ENCODE data around the gene ADD2.

Gene ADD2

GRCh38 chr2:70633508-70633907 lies 134.5 kb downstream of the ADD2 start:
- H3K27me3 ChIP-seq (ENCODE audit: insufficient read depth, low read depth, severe bottlenecking): peaks cover 11% of the 10 kb centered on the region
- peaks cover 10% of the 10 kb centered on the region for H3K9me3 ChIP-seq (ENCODE audit: severe bottlenecking)
- H3K4me3 ChIP-seq (ENCODE audit: low read depth, low read length): no peak overlapping the region
- TF ChIP-seq, protein P1, sequence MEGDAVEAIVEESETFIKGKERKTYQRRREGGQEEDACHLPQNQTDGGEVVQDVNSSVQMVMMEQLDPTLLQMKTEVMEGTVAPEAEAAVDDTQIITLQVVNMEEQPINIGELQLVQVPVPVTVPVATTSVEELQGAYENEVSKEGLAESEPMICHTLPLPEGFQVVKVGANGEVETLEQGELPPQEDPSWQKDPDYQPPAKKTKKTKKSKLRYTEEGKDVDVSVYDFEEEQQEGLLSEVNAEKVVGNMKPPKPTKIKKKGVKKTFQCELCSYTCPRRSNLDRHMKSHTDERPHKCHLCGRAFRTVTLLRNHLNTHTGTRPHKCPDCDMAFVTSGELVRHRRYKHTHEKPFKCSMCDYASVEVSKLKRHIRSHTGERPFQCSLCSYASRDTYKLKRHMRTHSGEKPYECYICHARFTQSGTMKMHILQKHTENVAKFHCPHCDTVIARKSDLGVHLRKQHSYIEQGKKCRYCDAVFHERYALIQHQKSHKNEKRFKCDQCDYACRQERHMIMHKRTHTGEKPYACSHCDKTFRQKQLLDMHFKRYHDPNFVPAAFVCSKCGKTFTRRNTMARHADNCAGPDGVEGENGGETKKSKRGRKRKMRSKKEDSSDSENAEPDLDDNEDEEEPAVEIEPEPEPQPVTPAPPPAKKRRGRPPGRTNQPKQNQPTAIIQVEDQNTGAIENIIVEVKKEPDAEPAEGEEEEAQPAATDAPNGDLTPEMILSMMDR (IDR thresholded peaks at IDR 0.05; ENCODE audit: low read depth, low read length): no peak
- no peak overlapping the region for H3K27ac ChIP-seq
- no peak for DNase-seq
- no peaks in the 10 kb centered on the region for H3K36me3 ChIP-seq

DNA sequence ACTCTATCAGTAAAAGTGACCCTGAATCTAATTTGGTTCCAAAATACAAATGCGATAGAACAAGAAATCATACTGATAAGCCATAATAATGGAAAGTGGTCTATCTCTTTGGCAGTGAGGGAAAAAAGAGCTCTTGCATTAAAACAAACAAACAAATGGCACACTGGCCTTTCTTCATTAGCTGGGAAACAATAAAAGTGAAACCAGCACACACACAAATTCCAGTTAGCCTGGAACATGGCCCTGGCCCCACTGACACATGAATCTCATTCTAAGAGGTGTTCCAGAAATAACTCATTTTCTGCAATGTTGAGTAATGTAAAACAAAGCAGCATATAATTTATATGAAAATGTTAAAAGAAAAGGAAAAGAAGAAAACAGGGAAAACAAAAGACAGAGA lies 135.0 kb downstream of the ADD2 start:
- H3K27me3 ChIP-seq (ENCODE audit: insufficient read depth, low read depth, severe bottlenecking): peaks cover 11% of the 10 kb centered on the region
- peaks cover 10% of the 10 kb centered on the region for H3K9me3 ChIP-seq (ENCODE audit: severe bottlenecking)
- no peak overlapping the region for H3K27ac ChIP-seq
- H3K4me3 ChIP-seq (ENCODE audit: low read depth, low read length): no peak overlapping the region
- no peaks in the 10 kb centered on the region for H3K36me3 ChIP-seq
- TF ChIP-seq, protein P1 (IDR thresholded peaks at IDR 0.05; ENCODE audit: low read depth, low read length): no peak
- no peak for DNase-seq

- Histone ChIP-seq H3K27me3 (ENCODE audit: insufficient read depth, low read depth, severe bottlenecking) (peaks cover 11% of the 10 kb centered on the region), H3K27ac (no peak overlapping the region), H3K9me3 (ENCODE audit: severe bottlenecking) (peaks cover 7% of the 10 kb centered on the region), H3K4me3 (ENCODE audit: low read depth, low read length) (no peak overlapping the region), H3K36me3 (no peaks in the 10 kb centered on the region)
- TF ChIP-seq, protein P1 (IDR thresholded peaks at IDR 0.05; ENCODE audit: low read depth, low read length): no peak
- DNase-seq: no peak
These were observed 135.6 kb downstream of the ADD2 start for GRCh38 chr2:70632388-70632787.

- no peak overlapping the region for H3K4me3 ChIP-seq (ENCODE audit: low read depth, low read length)
- TF ChIP-seq, protein P1 (IDR thresholded peaks at IDR 0.05; ENCODE audit: low read depth, low read length): no peak
- H3K9me3 ChIP-seq (ENCODE audit: severe bottlenecking): peaks cover 7% of the 10 kb centered on the region
- no peak overlapping the region for H3K27ac ChIP-seq
- no peaks in the 10 kb centered on the region for H3K36me3 ChIP-seq
- peaks cover 17% of the 10 kb centered on the region for H3K27me3 ChIP-seq (ENCODE audit: insufficient read depth, low read depth, severe bottlenecking)
- DNase-seq: no peak
These were observed 137.2 kb downstream of the ADD2 start for GRCh38 chr2:70630761-70631160.

DNA sequence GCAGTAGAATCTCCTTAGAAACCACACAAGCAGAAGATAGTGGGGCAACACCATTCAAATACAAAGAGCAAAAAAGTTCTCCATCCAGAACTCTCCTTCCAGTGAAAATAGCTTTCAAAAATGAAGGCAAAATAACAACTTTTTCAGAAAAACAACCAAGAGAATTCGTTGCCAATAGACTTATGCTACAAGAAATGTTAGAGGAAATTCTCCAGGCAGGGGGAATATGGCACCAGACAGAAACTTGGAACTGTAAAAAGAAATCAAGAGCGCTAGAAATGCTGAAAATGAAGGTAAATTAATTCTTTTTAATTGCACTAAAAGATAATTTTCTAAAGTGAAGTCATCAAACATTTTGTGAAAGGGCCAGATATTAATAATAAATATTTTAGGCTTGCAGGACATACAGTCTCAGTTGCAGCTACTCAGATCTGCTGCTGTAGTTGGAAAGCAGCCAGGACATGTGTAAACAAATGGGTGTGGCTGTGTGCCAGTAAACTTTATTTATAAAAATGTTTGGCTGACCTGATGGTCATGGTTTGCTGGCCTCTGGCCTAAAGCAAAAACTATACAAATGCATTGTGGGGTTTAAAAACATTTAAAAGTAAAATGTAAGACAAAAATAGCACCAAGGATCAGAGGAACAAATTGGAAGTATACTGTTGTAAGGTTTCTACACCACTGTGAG lies 140.6 kb downstream of the ADD2 start:
- Histone ChIP-seq H3K4me3 (ENCODE audit: low read depth, low read length) (no peak overlapping the region), H3K36me3 (no peaks in the 10 kb centered on the region), H3K27ac (no peak overlapping the region), H3K9me3 (ENCODE audit: severe bottlenecking) (no peaks in the 10 kb centered on the region), H3K27me3 (ENCODE audit: insufficient read depth, low read depth, severe bottlenecking) (peaks cover 14% of the 10 kb centered on the region)
- no peak for DNase-seq
- TF ChIP-seq, protein P1 (IDR thresholded peaks at IDR 0.05; ENCODE audit: low read depth, low read length): no peak

Data from WERI-Rb-1 (cell line).